ENCODE results near the gene HNRNPM.

GRCh38 chr19:8532225-8532624 is 87.5 kb downstream of the HNRNPM start:
- TF ChIP-seq CTCF (IDR thresholded peaks at IDR 0.05 in 2 of 3, conservative IDR thresholded peaks at IDR 0.05 in 1 of 3; ENCODE audit: borderline replicate concordance in 1 of 3, insufficient read depth in 1 of 3, low read depth in 2 of 3, low read length in 2 of 3) (no peak), MAX (IDR thresholded peaks at IDR 0.05) (no peak), REST (IDR thresholded peaks at IDR 0.05; ENCODE audit: low read depth) (no peak), SIN3A (IDR thresholded peaks at IDR 0.05; ENCODE audit: low read depth) (no peak), POLR2A (IDR thresholded peaks at IDR 0.05; ENCODE audit: borderline replicate concordance, extremely low read depth, insufficient read depth, insufficient read length) (no peak)

Data from HCT116 (cell line).